Glutamatergic neuron (in vitro differentiated cells): ENCODE measurements around the gene ERAL1. TPM values are rescaled to one million over a fixed set of nuclear protein-coding genes. Genes with fewer than 3 reads are reported as not detected.

Source experiments
- DNase-seq: peaks from one replicate; pipeline ENCODE4 v3.0.0; 2022
- H3K27ac Mint-ChIP-seq: one replicate; pipeline ENCODE4 v1.8.0; 2020; ENCODE audit warnings: mild to moderate bottlenecking, mixed read lengths, inconsistent platforms; ENCODE audit not compliant: unreplicated experiment
- H3K27me3 Mint-ChIP-seq: one replicate; pipeline ENCODE4 v1.8.0; 2020; ENCODE audit warnings: mild to moderate bottlenecking, moderate library complexity, mixed read lengths, inconsistent platforms; ENCODE audit not compliant: unreplicated experiment
- H3K36me3 Mint-ChIP-seq: one replicate; pipeline ENCODE4 v1.8.0; 2020; ENCODE audit warnings: mild to moderate bottlenecking, mixed read lengths, inconsistent platforms; ENCODE audit not compliant: unreplicated experiment
- H3K4me1 Mint-ChIP-seq: one replicate; pipeline ENCODE4 v1.8.0; 2020; ENCODE audit warnings: mild to moderate bottlenecking, low read depth, mixed read lengths, inconsistent platforms; ENCODE audit not compliant: unreplicated experiment
- H3K4me3 Mint-ChIP-seq: one replicate; pipeline ENCODE4 v1.8.0; 2020; ENCODE audit warnings: mild to moderate bottlenecking, mixed read lengths, inconsistent platforms; ENCODE audit not compliant: unreplicated experiment
- H3K9me3 Mint-ChIP-seq: one replicate; pipeline ENCODE4 v1.8.0; 2020; ENCODE audit warnings: mild to moderate bottlenecking, moderate library complexity, mixed read lengths, inconsistent platforms; ENCODE audit not compliant: unreplicated experiment
- total RNA-seq: library from RNA; stranded (reverse); fragmentation: NEBNext Ultra II Directional; extraction: Animal tissue kit (Norgen Biotek cat#: 25700); gene quantifications from one replicate; pipeline ENCODE4 v1.2.1, GENCODE V29; 2021; ENCODE audit not compliant: unreplicated experiment
- TF ChIP-seq, protein P1 (sequence below): fragments of 200-600 bp; sonication (generic); IDR thresholded peaks from one replicate; pipeline ENCODE4 v1.5.0; 2021; ENCODE audit not compliant: partially characterized antibody, unreplicated experiment

Gene ERAL1
- total RNA-seq, 1 donor from 2014 or later = 53.3 TPM

DNA sequence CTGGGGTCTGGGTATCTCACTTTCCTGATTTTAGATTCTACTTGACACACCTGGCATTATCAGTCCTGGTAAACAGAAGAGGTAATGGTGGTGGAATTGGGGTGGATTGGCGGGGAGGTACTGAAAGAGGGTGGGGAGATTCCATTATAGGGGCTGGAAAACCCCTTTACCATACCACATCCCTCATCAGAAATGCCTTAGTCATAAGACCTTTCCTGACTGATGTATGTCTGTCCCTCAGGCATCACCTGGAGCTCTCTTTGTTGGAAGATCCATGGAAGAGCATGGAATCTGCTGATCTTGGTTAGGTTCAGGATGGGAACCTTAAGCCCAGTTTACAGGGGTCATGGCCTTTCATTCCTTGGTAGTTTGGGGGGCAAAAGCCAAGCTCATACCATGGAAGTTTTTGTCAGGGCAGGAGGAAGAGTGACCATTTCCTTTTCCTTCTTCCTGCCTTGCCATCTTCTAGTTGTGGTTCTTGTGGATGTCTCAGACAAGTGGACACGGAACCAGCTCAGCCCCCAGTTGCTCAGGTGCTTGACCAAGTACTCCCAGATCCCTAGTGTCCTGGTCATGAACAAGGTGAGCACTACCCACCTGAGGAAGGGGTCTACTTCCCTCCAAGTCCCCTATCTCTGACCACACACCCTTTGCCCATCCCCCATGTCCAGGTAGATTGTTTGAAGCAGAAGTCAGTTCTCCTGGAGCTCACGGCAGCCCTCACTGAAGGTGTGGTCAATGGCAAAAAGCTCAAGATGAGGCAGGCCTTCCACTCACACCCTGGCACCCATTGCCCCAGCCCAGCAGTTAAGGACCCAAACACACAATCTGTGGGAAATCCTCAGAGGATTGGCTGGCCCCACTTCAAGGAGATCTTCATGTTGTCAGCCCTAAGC is 3.3 kb downstream of the ERAL1 start:
- H3K27me3 Mint-ChIP-seq = no peaks in the 10 kb centered on the region
- H3K27ac Mint-ChIP-seq = no peak overlapping the region
- H3K9me3 Mint-ChIP-seq = peaks cover 4% of the 10 kb centered on the region
- DNase-seq = no peak
- H3K36me3 Mint-ChIP-seq = no peaks in the 10 kb centered on the region
- TF ChIP-seq, protein P1, sequence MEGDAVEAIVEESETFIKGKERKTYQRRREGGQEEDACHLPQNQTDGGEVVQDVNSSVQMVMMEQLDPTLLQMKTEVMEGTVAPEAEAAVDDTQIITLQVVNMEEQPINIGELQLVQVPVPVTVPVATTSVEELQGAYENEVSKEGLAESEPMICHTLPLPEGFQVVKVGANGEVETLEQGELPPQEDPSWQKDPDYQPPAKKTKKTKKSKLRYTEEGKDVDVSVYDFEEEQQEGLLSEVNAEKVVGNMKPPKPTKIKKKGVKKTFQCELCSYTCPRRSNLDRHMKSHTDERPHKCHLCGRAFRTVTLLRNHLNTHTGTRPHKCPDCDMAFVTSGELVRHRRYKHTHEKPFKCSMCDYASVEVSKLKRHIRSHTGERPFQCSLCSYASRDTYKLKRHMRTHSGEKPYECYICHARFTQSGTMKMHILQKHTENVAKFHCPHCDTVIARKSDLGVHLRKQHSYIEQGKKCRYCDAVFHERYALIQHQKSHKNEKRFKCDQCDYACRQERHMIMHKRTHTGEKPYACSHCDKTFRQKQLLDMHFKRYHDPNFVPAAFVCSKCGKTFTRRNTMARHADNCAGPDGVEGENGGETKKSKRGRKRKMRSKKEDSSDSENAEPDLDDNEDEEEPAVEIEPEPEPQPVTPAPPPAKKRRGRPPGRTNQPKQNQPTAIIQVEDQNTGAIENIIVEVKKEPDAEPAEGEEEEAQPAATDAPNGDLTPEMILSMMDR = no peak
- H3K4me3 Mint-ChIP-seq = no peak overlapping the region
- peaks cover 4% of the 10 kb centered on the region for H3K4me1 Mint-ChIP-seq

DNA sequence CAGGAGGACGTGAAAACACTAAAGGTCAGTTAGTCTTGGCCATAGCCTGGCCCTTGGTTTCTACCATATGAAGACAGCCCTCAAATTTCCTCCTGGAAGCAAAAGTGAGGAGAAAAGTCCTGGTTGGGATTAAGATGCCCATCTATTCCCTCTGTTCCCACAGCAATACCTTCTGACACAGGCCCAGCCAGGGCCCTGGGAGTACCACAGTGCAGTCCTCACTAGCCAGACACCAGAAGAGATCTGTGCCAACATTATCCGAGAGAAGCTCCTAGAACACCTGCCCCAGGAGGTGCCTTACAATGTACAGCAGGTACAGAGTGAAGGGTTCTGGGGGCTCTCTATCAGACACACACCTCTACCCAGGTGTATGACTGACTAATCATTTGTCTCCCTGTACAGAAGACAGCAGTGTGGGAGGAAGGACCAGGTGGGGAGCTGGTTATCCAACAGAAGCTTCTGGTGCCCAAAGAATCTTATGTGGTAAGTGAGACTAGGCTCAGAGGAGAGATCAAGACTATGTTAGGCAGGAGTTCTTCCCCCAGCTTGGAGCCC is 4.1 kb downstream of the ERAL1 start:
- Mint-ChIP-seq H3K27me3 (no peaks in the 10 kb centered on the region), H3K27ac (no peak overlapping the region), H3K4me1 (peaks cover 4% of the 10 kb centered on the region), H3K36me3 (no peaks in the 10 kb centered on the region), H3K9me3 (peaks cover 4% of the 10 kb centered on the region), H3K4me3 (no peak overlapping the region)
- no peak for DNase-seq
- TF ChIP-seq, protein P1 = no peak

DNA sequence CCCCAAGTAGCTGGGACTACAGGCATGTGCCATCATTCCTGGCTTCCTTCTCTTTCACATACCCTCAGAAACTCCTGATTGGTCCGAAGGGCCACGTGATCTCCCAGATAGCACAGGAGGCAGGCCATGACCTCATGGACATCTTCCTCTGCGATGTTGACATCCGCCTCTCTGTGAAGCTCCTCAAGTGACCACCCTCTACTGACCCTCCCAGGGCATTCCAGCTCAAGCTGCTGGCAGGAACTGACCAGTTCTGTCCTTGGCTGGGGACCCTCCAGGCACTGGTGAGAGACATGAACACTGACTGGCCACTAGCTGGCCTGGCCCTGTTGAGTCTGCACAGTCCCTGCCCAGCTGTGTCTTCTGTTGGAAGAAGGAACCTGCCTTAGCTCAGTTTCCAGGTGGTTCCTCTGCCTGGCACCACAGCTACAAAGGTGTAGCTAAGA is 5.6 kb downstream of the ERAL1 start:
- no peaks in the 10 kb centered on the region for H3K36me3 Mint-ChIP-seq
- no peak overlapping the region for H3K27ac Mint-ChIP-seq
- DNase-seq = no peak
- H3K9me3 Mint-ChIP-seq = peaks cover 2% of the 10 kb centered on the region
- peaks cover 4% of the 10 kb centered on the region for H3K4me1 Mint-ChIP-seq
- TF ChIP-seq, protein P1 = no peak
- H3K27me3 Mint-ChIP-seq = no peaks in the 10 kb centered on the region
- no peak overlapping the region for H3K4me3 Mint-ChIP-seq

DNA sequence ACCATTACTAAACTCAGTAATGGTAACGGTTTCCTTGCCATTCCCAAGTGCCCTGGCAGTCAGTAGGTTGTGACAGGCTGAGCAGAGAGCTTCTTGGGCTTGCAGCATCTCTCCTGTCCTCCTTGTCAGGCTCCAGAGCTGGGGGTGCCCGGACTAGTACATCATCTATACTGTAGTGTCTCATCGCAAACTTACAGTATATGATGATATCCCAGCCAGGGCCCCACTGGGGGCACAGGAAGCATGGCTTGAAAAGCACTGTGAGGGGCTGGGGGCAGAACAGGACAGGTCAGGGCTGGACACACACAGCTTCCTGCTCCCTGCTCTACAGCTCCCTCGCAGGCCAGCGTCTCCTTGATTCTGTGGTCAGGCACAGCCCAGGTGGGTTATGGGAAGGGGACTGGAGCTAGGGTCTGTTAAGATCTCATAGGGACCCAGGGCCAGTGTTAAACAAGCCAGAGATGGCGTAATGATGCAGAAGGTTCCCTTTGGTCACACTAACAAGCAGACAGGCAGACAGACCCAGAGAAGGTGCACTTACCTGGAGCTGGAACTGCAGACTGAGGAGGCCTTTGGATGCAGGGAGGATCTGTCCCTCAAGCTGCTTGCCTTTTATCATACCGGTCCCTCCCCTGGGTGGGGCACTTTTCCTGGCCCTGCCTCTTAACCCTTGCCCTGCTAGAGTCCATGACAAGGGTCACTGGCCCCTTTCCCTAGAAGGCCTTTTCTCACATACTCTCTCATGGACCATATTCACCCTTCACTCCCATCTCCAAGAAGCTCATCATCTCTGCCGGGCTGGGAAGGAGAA is 6.8 kb downstream of the ERAL1 start:
- Mint-ChIP-seq H3K36me3 (no peaks in the 10 kb centered on the region), H3K9me3 (peaks cover 2% of the 10 kb centered on the region), H3K27me3 (no peaks in the 10 kb centered on the region), H3K4me3 (no peak overlapping the region), H3K27ac (no peak overlapping the region), H3K4me1 (peaks cover 2% of the 10 kb centered on the region)
- DNase-seq = no peak
- TF ChIP-seq, protein P1 = no peak
